LNCAP (cell line): Measurements from ENCODE around the gene ITGA3.

Experiments used
- CTCF ChIP-seq: fragments of 450-650 bp; IDR thresholded peaks from 2 replicates; pipeline ENCODE4 v1.5.1; 2017; ENCODE audit warnings: mild to moderate bottlenecking

The ITGA3 gene

GRCh38 chr17:50103941-50104340 lies 48.0 kb downstream of the ITGA3 start:
- no peak for TF ChIP-seq CTCF

GRCh38 chr17:50105811-50106210 lies 49.9 kb downstream of the ITGA3 start:
- TF ChIP-seq CTCF, result no peak

GRCh38 chr17:50106393-50107131 lies 50.7 kb downstream of the ITGA3 start:
- TF ChIP-seq CTCF, result no peak

- no peak for TF ChIP-seq CTCF
Observed at GRCh38 chr17:50107790-50108414, 52.0 kb downstream of the ITGA3 start.

GRCh38 chr17:50108556-50108955 lies 52.6 kb downstream of the ITGA3 start:
- no peak for TF ChIP-seq CTCF

- no peak for TF ChIP-seq CTCF
Observed at GRCh38 chr17:50109207-50109606, 53.3 kb downstream of the ITGA3 start.

GRCh38 chr17:50109785-50110184 lies 53.9 kb downstream of the ITGA3 start:
- TF ChIP-seq CTCF, result no peak
